GM18519 (cell line): ENCODE results near the gene NOVA2.
"Not testable (repeated sequence)": the region's sequence is repeated elsewhere in the genome, so short reads cannot be mapped to it uniquely, and the experiment has no call there.

Experiments used
- ATAC-seq: cut with Tn5 transposase; IDR thresholded peaks from one replicate; pipeline ENCODE4 v1.9.1; 2021; ENCODE audit warnings: mild to moderate bottlenecking, moderate library complexity; ENCODE audit not compliant: unreplicated experiment, low FRiP score

NOVA2 gene

GRCh38 chr19:45899919-45900589 lies 73.6 kb downstream of the NOVA2 start:
- ATAC-seq: no peak

- ATAC-seq: no peak
Measured at GRCh38 chr19:45899253-45899652, 74.4 kb downstream of the NOVA2 start.

- no peak for ATAC-seq
Measured at GRCh38 chr19:45897261-45897812, 76.3 kb downstream of the NOVA2 start.

GRCh38 chr19:45895983-45896599 lies 77.6 kb downstream of the NOVA2 start:
- ATAC-seq: not testable (repeated sequence)

GRCh38 chr19:45895519-45895972 lies 78.1 kb downstream of the NOVA2 start:
- ATAC-seq: no peak

- ATAC-seq: no peak
Measured at GRCh38 chr19:45890877-45891276, 82.8 kb downstream of the NOVA2 start.

- no peak for ATAC-seq
Measured at GRCh38 chr19:45889210-45889885, 84.3 kb downstream of the NOVA2 start.

- no peak for ATAC-seq
Measured at GRCh38 chr19:45887200-45887710, 86.4 kb downstream of the NOVA2 start.

GRCh38 chr19:45886427-45887199 lies 87.1 kb downstream of the NOVA2 start:
- ATAC-seq: peak; percentile 39

- ATAC-seq: peak; percentile 39
Measured at GRCh38 chr19:45885556-45886426, 87.9 kb downstream of the NOVA2 start, which contains the start of gene IRF2BP1. TSS of gene IRF2BP1 (minus strand) at chr19:45886141. CDS start at chr19:45885774, 367 bp downstream.

- no peak for ATAC-seq
Measured at GRCh38 chr19:45884682-45885555, 88.7 kb downstream of the NOVA2 start.

- ATAC-seq: no peak
Measured at GRCh38 chr19:45883881-45884681, 89.6 kb downstream of the NOVA2 start.
